SU-DHL-6 (cell line): ENCODE measurements around the gene KCND3.

Experiments used
- H2AFZ ChIP-seq: fragments of 200-600 bp; sonication (generic); 2 replicates; pipeline ENCODE4 v1.6.1; 2014; ENCODE audit warnings: low read depth, mild to moderate bottlenecking, moderate library complexity, mixed read lengths, antibody characterized with exemption, low read length; ENCODE audit not compliant: severe bottlenecking
- H3F3A ChIP-seq: fragments of 200-600 bp; shearing (Covaris generic); 2 replicates; pipeline ENCODE4 v1.6.0; 2016; ENCODE audit warnings: antibody characterized with exemption, mild to moderate bottlenecking; ENCODE audit not compliant: insufficient read depth
- H3K27ac ChIP-seq: fragments of 200-600 bp; sonication (generic); 2 replicates; pipeline ENCODE4 v1.5.1; 2016; ENCODE audit warnings: low read depth, mild to moderate bottlenecking, low read length, moderate library complexity, mixed read lengths
- H3K27me3 ChIP-seq: fragments of 200-600 bp; sonication (generic), shearing (Covaris generic); 2 replicates; pipeline ENCODE4 v1.6.0; 2014; ENCODE audit warnings: mild to moderate bottlenecking, low read length
- H3K36me3 ChIP-seq: fragments of 200-600 bp; sonication (generic); 2 replicates; pipeline ENCODE4 v1.6.1; 2014; ENCODE audit warnings: mild to moderate bottlenecking, low read length, mixed read lengths
- H3K4me2 ChIP-seq: fragments of 300-600, 200-600 bp; shearing (Covaris generic), sonication (generic); 2 replicates; pipeline ENCODE4 v1.6.0; 2014; ENCODE audit warnings: low read length, low read depth, mild to moderate bottlenecking; ENCODE audit not compliant: poor library complexity, severe bottlenecking
- H3K4me3 ChIP-seq: fragments of 200-600 bp; sonication (generic); 2 replicates; pipeline ENCODE4 v1.5.1; 2014; ENCODE audit warnings: antibody characterized with exemption, low read length, mild to moderate bottlenecking, mixed read lengths; ENCODE audit not compliant: insufficient read depth, poor library complexity, severe bottlenecking
- H3K79me2 ChIP-seq: fragments of 200-600 bp; sonication (generic); 2 replicates; pipeline ENCODE4 v1.6.1; 2014; ENCODE audit warnings: mild to moderate bottlenecking, low read length, moderate library complexity; ENCODE audit not compliant: insufficient read depth
- H3K9ac ChIP-seq: fragments of 200-600 bp; sonication (generic); 2 replicates; pipeline ENCODE4 v1.7.0; 2014; ENCODE audit warnings: mild to moderate bottlenecking, low read length
- H3K9me2 ChIP-seq: fragments of 200-600 bp; sonication (generic); replicated peaks from 2 replicates; pipeline ENCODE4 v1.6.1; 2014; ENCODE audit warnings: low read length; ENCODE audit not compliant: insufficient read depth
- H3K9me3 ChIP-seq: fragments of 200-600 bp; sonication (generic); 2 replicates; pipeline ENCODE4 v1.6.1; 2014; ENCODE audit warnings: low read length, mixed read lengths; ENCODE audit not compliant: insufficient read depth
- H4K20me1 ChIP-seq: fragments of 200-600 bp; sonication (generic); 2 replicates; pipeline ENCODE4 v1.6.1; 2014; ENCODE audit warnings: low read depth, mild to moderate bottlenecking, antibody characterized with exemption, low read length, moderate library complexity, mixed read lengths
- EZH2phosphoT487 ChIP-seq: fragments of 200-600 bp; sonication (generic), shearing (Covaris generic); conservative IDR thresholded peaks from 2 replicates; pipeline ENCODE4 v1.6.1; 2018; ENCODE audit warnings: mild to moderate bottlenecking, antibody characterized with exemption, low read length, moderate library complexity, mixed read lengths
- TF ChIP-seq, protein P1 (sequence below): fragments of 200-600 bp; sonication (generic); IDR thresholded peaks from one replicate; pipeline ENCODE4 v1.5.1; 2017; ENCODE audit warnings: antibody characterized with exemption, mild to moderate bottlenecking, low read length, moderate library complexity; ENCODE audit not compliant: insufficient read depth, poor library complexity, severe bottlenecking

Gene KCND3

DNA sequence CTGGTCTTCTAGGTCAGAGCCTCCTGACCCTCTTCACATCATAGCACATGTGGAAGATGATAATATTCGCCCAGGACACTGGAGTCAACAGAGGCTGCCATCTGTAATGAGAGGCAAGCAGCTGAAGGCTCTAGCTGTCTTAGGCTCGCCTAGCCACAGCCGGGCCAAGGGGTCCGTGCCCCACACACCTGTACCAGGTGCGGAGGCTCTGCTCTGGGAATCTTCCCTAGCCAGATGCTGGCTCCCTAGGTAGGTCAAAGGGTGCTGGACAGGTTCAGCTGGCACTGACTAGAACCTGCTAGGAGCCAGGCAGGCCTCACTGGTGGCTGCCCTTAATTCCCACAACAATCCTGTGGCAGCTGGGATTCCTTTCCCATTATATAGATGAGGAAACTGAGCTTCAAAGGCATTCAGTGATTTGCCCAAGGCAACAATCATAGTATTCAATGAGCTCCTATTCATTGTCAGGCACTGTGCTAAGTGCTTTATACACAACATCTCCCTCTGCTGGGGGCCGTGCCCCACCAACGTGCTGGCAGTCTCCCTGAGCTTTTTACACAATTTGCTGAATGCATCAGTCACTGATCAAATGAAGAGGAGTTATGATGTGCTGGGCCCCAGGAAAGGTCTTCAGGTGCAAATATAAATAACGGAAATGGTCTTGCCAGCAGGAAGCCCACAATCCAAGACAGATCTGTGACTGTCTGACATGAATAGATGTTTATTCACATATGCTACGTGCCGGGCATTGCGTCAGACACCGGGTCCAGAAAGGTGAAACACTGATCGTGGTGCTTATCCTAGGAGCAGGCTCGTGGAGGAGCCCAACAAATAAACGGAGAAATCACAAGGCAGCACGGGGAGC lies 175.8 kb downstream of the KCND3 start:
- no peaks in the 10 kb centered on the region for H4K20me1 ChIP-seq
- no peaks in the 10 kb centered on the region for H3K36me3 ChIP-seq
- H2AFZ ChIP-seq: no peak overlapping the region
- no peak overlapping the region for H3K27ac ChIP-seq
- H3K4me2 ChIP-seq: no peak overlapping the region
- TF ChIP-seq, protein P1, sequence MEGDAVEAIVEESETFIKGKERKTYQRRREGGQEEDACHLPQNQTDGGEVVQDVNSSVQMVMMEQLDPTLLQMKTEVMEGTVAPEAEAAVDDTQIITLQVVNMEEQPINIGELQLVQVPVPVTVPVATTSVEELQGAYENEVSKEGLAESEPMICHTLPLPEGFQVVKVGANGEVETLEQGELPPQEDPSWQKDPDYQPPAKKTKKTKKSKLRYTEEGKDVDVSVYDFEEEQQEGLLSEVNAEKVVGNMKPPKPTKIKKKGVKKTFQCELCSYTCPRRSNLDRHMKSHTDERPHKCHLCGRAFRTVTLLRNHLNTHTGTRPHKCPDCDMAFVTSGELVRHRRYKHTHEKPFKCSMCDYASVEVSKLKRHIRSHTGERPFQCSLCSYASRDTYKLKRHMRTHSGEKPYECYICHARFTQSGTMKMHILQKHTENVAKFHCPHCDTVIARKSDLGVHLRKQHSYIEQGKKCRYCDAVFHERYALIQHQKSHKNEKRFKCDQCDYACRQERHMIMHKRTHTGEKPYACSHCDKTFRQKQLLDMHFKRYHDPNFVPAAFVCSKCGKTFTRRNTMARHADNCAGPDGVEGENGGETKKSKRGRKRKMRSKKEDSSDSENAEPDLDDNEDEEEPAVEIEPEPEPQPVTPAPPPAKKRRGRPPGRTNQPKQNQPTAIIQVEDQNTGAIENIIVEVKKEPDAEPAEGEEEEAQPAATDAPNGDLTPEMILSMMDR: peak; percentile 22
- no peak for TF ChIP-seq EZH2phosphoT487
- H3K79me2 ChIP-seq: no peaks in the 10 kb centered on the region
- no peaks in the 10 kb centered on the region for H3K27me3 ChIP-seq
- no peaks in the 10 kb centered on the region for H3F3A ChIP-seq
- H3K4me3 ChIP-seq: no peak overlapping the region
- no peaks in the 10 kb centered on the region for H3K9me3 ChIP-seq
- no peak overlapping the region for H3K9ac ChIP-seq
- no peaks in the 10 kb centered on the region for H3K9me2 ChIP-seq

DNA sequence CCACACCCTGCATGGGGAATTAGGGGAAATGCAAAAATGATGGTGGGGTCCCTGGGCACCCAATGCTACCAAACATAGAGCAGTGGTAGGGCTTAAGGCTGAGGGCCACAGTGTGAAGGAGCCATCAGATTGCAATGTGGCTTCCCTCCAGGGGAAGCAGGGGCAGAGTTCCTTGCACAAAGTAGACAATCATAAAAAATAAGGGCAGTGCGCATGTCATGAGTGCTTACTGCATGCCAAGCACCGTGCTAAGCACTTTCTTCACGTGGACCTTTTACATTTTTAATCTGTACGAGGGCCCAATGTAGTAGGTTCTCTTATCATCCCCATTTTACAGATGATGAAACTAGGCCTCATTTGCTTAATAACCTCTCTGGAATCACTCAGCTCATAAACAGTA lies 177.2 kb downstream of the KCND3 start:
- H3K36me3 ChIP-seq: no peaks in the 10 kb centered on the region
- no peak overlapping the region for H3K4me2 ChIP-seq
- H3K27ac ChIP-seq: no peak overlapping the region
- H3K27me3 ChIP-seq: no peaks in the 10 kb centered on the region
- no peak overlapping the region for H2AFZ ChIP-seq
- no peaks in the 10 kb centered on the region for H3K9me3 ChIP-seq
- H3K9me2 ChIP-seq: no peaks in the 10 kb centered on the region
- H3K4me3 ChIP-seq: no peak overlapping the region
- no peak overlapping the region for H3K9ac ChIP-seq
- H3F3A ChIP-seq: no peaks in the 10 kb centered on the region
- no peak for TF ChIP-seq EZH2phosphoT487
- TF ChIP-seq, protein P1: no peak
- no peaks in the 10 kb centered on the region for H3K79me2 ChIP-seq
- H4K20me1 ChIP-seq: no peaks in the 10 kb centered on the region

DNA sequence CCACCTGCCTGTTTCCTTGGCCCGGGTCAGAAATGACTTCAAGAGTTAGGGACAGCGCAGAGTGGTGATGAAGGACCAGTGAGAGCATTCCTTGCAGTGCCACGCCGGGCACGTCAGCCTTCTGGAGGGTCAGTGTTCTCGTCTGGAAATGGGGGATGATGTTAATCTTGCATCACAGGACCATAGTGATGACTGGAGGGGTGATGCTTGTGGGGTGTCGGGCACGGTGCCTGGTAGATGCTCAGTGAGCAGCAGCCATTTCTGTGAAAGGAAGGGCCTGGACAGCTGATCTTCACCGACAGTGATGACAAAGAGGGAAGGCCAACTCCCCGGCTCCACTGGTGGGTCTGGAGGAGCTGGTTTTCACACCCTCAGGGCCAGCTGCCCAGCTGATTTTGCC lies 177.6 kb downstream of the KCND3 start:
- Histone ChIP-seq H3K27me3 (no peaks in the 10 kb centered on the region), H3F3A (no peaks in the 10 kb centered on the region), H3K9ac (no peak overlapping the region), H3K4me2 (no peak overlapping the region), H4K20me1 (no peaks in the 10 kb centered on the region), H3K9me3 (no peaks in the 10 kb centered on the region), H3K36me3 (no peaks in the 10 kb centered on the region), H3K9me2 (no peaks in the 10 kb centered on the region), H3K4me3 (no peak overlapping the region), H3K27ac (no peak overlapping the region), H2AFZ (no peak overlapping the region), H3K79me2 (no peaks in the 10 kb centered on the region)
- TF ChIP-seq EZH2phosphoT487: no peak
- TF ChIP-seq, protein P1: no peak
